Hepatocyte (in vitro differentiated cells): ENCODE measurements around the gene TMEM248. TPM values are rescaled to one million over a fixed set of nuclear protein-coding genes. Genes with fewer than 3 reads are reported as not detected.

ENCODE experiments used
- DNase-seq: peaks from one replicate; pipeline ENCODE4 v3.0.0-alpha.2; 2016; ENCODE audit warnings: low spot score
- H2AFZ ChIP-seq: fragments of 200-600 bp; sonication (generic); 2 replicates; pipeline ENCODE4 v1.6.0; 2016; ENCODE audit warnings: antibody characterized with exemption, mild to moderate bottlenecking
- H3K27ac ChIP-seq: fragments of 200-600 bp; sonication (generic); 2 replicates; pipeline ENCODE4 v1.5.1; 2016; ENCODE audit warnings: mild to moderate bottlenecking
- H3K27me3 ChIP-seq: fragments of 200-600 bp; sonication (generic); 2 replicates; pipeline ENCODE4 v1.6.1; 2016
- H3K36me3 ChIP-seq: fragments of 200-600 bp; sonication (generic); replicated peaks from 2 replicates; pipeline ENCODE4 v1.5.1; 2016; ENCODE audit warnings: low read depth; ENCODE audit not compliant: insufficient read depth
- H3K4me1 ChIP-seq: fragments of 200-600 bp; sonication (generic); 2 replicates; pipeline ENCODE4 v1.5.1; 2016; ENCODE audit warnings: mild to moderate bottlenecking, moderate library complexity; ENCODE audit not compliant: insufficient read depth
- H3K4me2 ChIP-seq: fragments of 200-600 bp; sonication (generic); 2 replicates; pipeline ENCODE4 v1.6.0; 2016
- H3K4me3 ChIP-seq: fragments of 200-600 bp; sonication (generic); 2 replicates; pipeline ENCODE4 v1.5.1; 2016; ENCODE audit warnings: mild to moderate bottlenecking
- H3K79me2 ChIP-seq: fragments of 200-600 bp; sonication (generic); 2 replicates; pipeline ENCODE4 v1.6.0; 2017; ENCODE audit warnings: mild to moderate bottlenecking
- H3K9me2 ChIP-seq: fragments of 200-600 bp; sonication (generic); replicated peaks from 2 replicates; pipeline ENCODE4 v1.6.0; 2017; ENCODE audit warnings: mild to moderate bottlenecking; ENCODE audit not compliant: insufficient read depth
- H3K9me3 ChIP-seq: fragments of 200-600 bp; sonication (generic); 2 replicates; pipeline ENCODE4 v1.5.1; 2016; ENCODE audit warnings: low read depth, mild to moderate bottlenecking
- H4K20me1 ChIP-seq: fragments of 200-600 bp; sonication (generic); 2 replicates; pipeline ENCODE4 v1.6.0; 2016; ENCODE audit warnings: mild to moderate bottlenecking; ENCODE audit not compliant: insufficient read depth, poor library complexity, severe bottlenecking
- EZH2 ChIP-seq: fragments of 200-600 bp; sonication (generic); IDR thresholded peaks from 2 replicates; pipeline ENCODE4 v1.6.1; 2016; ENCODE audit warnings: antibody characterized with exemption, mild to moderate bottlenecking, borderline replicate concordance
- EZH2phosphoT487 ChIP-seq: fragments of 200-600 bp; sonication (generic); IDR thresholded peaks from one replicate; pipeline ENCODE4 v1.6.1; 2018; ENCODE audit warnings: antibody characterized with exemption, mild to moderate bottlenecking, low read depth, moderate library complexity; ENCODE audit not compliant: unreplicated experiment, severe bottlenecking
- WGBS: methylation state at CpG from one replicate; pipeline ENCODE4 v1.1.6; 2016; ENCODE audit warnings: low lambda C conversion rate; ENCODE audit errors: missing lambda C conversion rate; 5-methylcytosine and 5-hydroxymethylcytosine counted together
- polyA plus RNA-seq: library from polyadenylated mRNA; unstranded; fragments of >200 nt; fragmentation: Nextera tagmentation; extraction: Ambion mirVana; gene quantifications from 2 replicates; pipeline ENCODE4 v1.2.1, GENCODE V29; 2016
- total RNA-seq: library from RNA; depleted of rRNA; stranded (reverse); fragments of >200 nt; gene quantifications from 2 replicates; pipeline ENCODE4 v1.2.3, GENCODE V29; 2014
- TF ChIP-seq, protein P1 (sequence below): fragments of 200-600 bp; sonication (generic); IDR thresholded peaks from 2 replicates; pipeline ENCODE4 v1.5.1; 2016; ENCODE audit warnings: antibody characterized with exemption, mild to moderate bottlenecking; ENCODE audit not compliant: poor library complexity

The TMEM248 gene
- total and polyA plus RNA-seq, 2 experiments from 2014 or later: 80.3 to 91.5 TPM

DNA sequence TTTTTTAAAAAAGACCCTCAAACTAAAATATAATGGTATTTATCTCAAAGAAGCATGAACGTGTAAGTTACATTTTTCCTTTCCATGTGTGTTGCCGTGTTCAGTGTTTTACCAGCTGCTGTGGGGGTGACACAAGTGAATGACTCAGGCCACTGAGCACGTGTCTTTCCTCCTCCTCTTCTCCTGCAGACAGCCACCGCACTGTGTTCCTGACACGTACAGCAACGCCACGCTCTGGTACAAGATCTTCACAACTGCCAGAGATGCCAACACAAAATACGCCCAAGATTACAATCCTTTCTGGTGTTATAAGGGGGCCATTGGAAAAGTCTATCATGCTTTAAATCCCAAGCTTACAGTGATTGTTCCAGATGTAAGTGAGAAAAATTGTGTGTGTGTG is 29.7 kb downstream of the TMEM248 start:
- Histone ChIP-seq H4K20me1 (no peaks in the 10 kb centered on the region), H3K79me2 (peaks cover 5% of the 10 kb centered on the region), H3K4me1 (peaks cover 7% of the 10 kb centered on the region), H3K27me3 (no peaks in the 10 kb centered on the region), H3K27ac (no peak overlapping the region), H2AFZ (no peak overlapping the region), H3K9me3 (no peaks in the 10 kb centered on the region), H3K4me3 (no peak overlapping the region), H3K4me2 (no peak overlapping the region), H3K36me3 (no peaks in the 10 kb centered on the region), H3K9me2 (no peaks in the 10 kb centered on the region)
- WGBS: 91% methylated on average over 8 of the region's 8 CpGs
- no peak for DNase-seq
- TF ChIP-seq, protein P1, sequence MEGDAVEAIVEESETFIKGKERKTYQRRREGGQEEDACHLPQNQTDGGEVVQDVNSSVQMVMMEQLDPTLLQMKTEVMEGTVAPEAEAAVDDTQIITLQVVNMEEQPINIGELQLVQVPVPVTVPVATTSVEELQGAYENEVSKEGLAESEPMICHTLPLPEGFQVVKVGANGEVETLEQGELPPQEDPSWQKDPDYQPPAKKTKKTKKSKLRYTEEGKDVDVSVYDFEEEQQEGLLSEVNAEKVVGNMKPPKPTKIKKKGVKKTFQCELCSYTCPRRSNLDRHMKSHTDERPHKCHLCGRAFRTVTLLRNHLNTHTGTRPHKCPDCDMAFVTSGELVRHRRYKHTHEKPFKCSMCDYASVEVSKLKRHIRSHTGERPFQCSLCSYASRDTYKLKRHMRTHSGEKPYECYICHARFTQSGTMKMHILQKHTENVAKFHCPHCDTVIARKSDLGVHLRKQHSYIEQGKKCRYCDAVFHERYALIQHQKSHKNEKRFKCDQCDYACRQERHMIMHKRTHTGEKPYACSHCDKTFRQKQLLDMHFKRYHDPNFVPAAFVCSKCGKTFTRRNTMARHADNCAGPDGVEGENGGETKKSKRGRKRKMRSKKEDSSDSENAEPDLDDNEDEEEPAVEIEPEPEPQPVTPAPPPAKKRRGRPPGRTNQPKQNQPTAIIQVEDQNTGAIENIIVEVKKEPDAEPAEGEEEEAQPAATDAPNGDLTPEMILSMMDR: no peak

DNA sequence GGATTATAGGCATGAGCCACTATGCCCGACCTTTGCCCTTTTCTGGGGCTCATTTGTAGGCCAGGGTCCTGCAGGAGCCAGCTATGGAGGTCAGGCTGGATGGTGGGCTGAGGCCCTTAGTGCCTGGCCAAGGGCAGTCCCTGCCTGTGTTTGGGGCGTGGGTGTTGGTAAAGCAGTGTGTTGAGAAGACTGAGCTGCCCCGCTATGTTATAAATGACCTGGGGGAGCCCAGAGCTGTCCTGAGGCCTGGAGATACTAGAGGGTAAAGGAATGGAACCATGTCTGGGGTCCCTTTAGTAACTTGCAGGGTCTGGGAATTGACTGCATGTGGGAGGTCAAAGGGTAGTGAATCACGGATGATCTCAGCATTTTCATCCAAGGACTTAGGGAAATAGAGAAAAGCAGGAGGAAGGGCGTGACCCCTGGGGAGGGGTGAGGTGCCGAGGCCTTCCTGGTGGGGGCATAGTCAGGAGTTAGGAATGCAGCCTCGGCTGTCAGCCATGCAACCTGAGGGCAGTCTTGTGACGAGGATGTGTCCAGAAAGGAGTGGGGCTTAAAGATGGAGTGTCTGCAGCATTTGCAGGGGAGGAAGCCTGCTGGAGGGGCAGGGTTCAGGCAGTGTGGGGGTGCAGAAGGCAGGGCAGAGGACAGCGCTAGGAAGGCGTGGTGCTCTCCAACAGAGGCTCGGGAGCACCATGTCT is 31.5 kb downstream of the TMEM248 start:
- Histone ChIP-seq H3K36me3 (no peaks in the 10 kb centered on the region), H3K27me3 (no peaks in the 10 kb centered on the region), H3K9me3 (no peaks in the 10 kb centered on the region), H3K9me2 (no peaks in the 10 kb centered on the region), H3K27ac (peak overlapping the region; percentile 68), H3K4me3 (no peak overlapping the region), H3K4me1 (no peaks in the 10 kb centered on the region), H3K4me2 (no peak overlapping the region), H3K79me2 (peaks cover 5% of the 10 kb centered on the region), H2AFZ (no peak overlapping the region), H4K20me1 (no peaks in the 10 kb centered on the region)
- WGBS: 69% methylated on average over 10 of the region's 11 CpGs
- DNase-seq: peak; percentile 48
- no peak for TF ChIP-seq EZH2
- no peak for TF ChIP-seq EZH2phosphoT487
- TF ChIP-seq, protein P1: no peak

GRCh38 chr7:66953044-66953427 is 32.0 kb downstream of the TMEM248 start:
- Histone ChIP-seq H3K4me1 (no peaks in the 10 kb centered on the region), H4K20me1 (no peaks in the 10 kb centered on the region), H3K79me2 (no peaks in the 10 kb centered on the region), H3K27ac (peak overlapping the region; percentile 46), H3K4me2 (no peak overlapping the region), H3K36me3 (no peaks in the 10 kb centered on the region), H3K9me2 (no peaks in the 10 kb centered on the region), H3K4me3 (no peak overlapping the region), H3K27me3 (no peaks in the 10 kb centered on the region), H2AFZ (no peak overlapping the region), H3K9me3 (no peaks in the 10 kb centered on the region)
- TF ChIP-seq EZH2 (no peak), EZH2phosphoT487 (no peak)
- TF ChIP-seq, protein P1: no peak
- WGBS: 96% methylated on average over 5 of the region's 5 CpGs
- no peak for DNase-seq
